Skin epidermis (tissue), 12 donors: ENCODE results near the gene LMO1.

Experiments used
- H3K27ac ChIP-seq, 21 experiments: fragments of 200-600 bp; sonication (generic) in 11 of 21; one replicate each; pipeline ENCODE4 v1.5.0; 2020; ENCODE audit warnings: mild to moderate bottlenecking in 3 of 21, inconsistent platforms in 2 of 21, moderate library complexity in 2 of 21
- H3K4me3 ChIP-seq, 7 experiments: fragments of 200-600 bp; sonication (generic) in 2 of 7; one replicate each; pipeline ENCODE4 v1.5.0; 2020; ENCODE audit warnings: inconsistent platforms in 2 of 7, mild to moderate bottlenecking in 2 of 7, moderate library complexity in 1 of 7

LMO1 gene

DNA sequence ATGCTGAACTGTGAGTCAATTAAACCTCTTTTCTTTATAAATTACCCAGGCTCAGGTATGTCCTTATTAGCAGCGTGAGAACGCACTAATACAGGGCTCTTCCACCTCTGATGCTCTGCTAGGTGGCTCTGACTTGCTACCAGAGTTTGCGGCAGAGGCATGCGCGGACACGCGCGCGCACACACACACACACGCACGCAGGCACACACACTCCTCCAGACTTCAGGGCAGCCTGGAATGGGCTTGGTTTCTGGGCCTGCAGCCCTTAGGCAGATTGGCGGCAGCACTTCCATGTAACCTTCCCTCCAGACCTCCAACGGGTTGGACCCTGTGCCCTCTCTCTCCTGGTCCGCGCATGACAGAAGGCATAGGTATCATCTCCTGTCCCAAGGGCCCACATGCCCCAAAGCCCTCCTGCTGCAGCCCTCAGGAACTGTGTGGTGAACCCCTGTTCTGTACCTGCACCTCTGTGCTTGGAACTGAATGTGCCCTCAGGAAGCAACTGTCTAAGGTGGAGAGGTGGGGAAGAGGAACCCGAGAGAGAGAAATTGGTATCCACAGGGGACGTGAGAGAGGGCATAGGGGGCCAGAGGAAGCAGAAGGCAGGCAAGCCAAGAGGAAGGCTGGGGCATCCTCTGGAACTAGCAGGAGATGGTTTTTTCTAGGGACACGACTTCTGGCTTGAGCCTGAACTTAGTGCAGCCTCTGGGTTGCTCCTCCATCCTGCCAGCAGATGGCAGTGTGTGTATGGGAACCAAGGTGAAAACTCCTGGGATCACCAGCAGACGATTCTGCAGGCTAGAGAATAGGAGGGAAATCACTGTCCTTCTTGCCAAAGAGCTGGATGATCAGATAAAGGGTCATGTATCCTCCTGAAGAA, 71.4 kb downstream of the LMO1 start:
- H3K27ac ChIP-seq, result no peak overlapping the region
- H3K4me3 ChIP-seq, result no peak overlapping the region

DNA sequence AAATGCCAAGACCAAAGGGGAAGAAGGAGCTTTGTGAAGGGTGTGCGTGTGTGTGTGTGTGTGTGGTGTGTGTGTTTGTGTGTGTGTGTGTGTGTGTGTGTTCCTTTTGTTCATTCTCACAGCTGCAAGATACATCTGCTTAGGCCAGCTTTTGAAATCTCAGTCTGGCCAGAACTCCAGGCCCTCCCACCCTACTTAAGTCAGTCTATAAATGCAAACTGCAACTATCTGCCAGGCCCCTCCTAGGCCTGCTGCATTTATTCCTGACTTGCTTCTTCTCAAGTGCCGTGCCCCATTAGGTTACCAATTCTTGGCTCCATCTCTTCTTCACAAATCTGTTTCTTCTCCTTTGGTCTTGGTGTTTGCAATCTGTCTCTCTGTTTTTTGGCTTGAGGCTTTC, 73.2 kb downstream of the LMO1 start:
- Histone ChIP-seq H3K27ac (no peak overlapping the region), H3K4me3 (no peak overlapping the region)

DNA sequence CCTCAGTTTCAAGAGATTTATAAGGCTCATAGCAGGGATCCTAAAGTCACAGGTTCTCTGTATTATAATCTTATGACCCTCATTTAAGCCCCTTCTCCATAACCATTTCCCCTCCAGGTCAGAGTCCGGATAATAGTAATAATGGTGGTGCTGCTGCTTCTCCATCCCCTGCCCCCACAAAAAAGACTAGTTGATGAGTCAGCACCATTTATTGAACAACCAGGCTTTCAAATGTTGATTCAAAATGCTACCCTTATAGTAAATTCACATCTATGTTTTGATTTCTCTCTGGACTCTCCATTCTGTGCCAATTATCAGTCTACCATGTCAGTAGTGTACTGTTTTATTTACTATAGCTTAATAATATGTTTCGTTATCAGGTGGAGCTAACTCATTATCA, 77.2 kb downstream of the LMO1 start:
- H3K4me3 ChIP-seq, result no peak overlapping the region
- no peak overlapping the region for H3K27ac ChIP-seq

DNA sequence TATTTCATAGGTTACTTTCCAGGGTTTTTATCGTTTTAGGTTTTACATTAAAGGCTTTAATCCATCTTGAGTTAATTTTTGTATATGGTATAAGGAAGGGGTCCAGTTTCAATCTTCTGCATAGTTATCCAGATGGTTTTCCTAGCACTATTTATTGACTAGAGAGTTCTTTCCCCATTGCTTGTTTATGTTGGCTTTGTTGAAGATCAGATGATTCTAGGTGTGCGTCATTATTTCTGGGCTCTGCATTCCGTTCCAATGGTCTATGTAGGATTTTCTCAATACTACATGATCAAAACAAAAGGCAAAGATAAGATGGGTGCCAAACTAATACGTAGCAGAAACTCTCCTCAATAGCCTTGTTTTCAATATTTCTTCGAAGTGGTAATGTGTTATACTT, 80.6 kb downstream of the LMO1 start:
- Histone ChIP-seq H3K4me3 (no peak overlapping the region), H3K27ac (no peak overlapping the region)

DNA sequence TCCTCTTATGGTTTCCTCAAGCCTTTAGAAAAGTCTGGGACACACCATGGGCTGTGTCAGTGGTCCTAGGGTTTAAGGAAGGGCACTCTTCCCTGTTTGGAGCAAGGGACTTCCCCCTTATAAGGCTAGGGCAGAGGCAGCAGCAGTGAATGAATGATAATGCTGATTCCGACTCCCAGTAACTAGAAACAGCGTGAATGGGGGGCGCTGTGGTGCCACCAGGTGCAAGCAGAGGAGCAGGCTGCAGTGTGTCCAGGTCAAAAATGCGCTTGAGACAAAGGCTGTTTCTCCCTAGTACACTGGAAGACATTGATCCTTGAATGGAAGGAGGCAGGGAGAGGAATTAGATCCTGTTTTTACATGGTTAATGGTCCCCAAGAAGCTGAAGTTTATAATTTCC, 83.2 kb downstream of the LMO1 start:
- Histone ChIP-seq H3K4me3 (no peak overlapping the region), H3K27ac (no peak overlapping the region)

DNA sequence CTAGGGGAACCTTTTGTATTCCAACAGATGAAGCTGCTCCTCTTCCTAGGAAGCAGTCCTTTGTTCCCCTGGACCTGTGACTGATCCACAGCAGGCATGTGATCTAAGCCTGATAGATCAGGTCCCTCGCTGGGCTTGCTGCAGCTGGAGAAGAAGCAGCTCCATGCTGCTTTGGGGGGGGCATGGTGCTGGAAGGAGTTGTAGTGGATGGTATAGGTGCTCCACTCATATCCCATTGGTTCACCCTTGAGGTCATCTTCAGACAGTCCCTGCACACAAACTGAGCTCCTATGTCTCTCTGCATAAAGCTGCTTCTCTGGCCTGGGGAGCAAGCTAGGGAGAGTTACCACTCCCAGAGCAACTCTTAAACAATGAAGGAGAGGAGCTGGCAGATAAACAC, 85.4 kb downstream of the LMO1 start:
- Histone ChIP-seq H3K4me3 (no peak overlapping the region), H3K27ac (no peak overlapping the region)

DNA sequence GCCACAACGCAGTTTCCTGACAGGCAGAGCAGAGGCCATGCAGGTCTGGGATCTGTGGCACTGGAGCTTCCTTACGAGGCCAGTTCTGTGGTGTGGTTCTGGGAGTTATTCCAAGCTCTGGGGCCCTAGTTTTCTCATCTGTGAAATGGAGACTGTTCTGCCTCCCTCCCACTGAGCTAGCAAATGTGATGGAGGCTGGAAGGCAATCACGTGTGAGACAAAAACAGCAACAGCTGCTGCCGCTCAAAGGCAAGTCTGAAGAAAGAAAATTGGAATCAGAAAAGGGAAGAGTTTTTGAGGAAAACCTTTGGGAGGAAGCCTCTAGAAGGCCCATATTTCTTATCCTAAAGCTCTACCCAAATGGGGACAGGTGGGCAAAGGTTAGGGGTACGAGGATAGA, 86.5 kb downstream of the LMO1 start:
- no peak overlapping the region for H3K4me3 ChIP-seq
- no peak overlapping the region for H3K27ac ChIP-seq
